Psoas muscle (tissue), 8 donors: ENCODE data around the gene MARCHF3. TPM values are rescaled to one million over a fixed set of nuclear protein-coding genes. Genes with fewer than 3 reads are reported as not detected.

Experiments used
- ATAC-seq, 4 donors: fragments of 200-7000 bp; cut with Tn5 transposase; one replicate each; pipeline ENCODE4 v1.9.1; 2020; ENCODE audit warnings: moderate library complexity in 3 of 4, mild to moderate bottlenecking in 2 of 4
- DNase-seq, 2 donors: peaks; one replicate each; pipeline ENCODE4 v3.0.0-alpha.2; 2020
- H3K27ac ChIP-seq: fragments of 200-600 bp; one replicate; pipeline ENCODE4 v1.8.0; 2022
- H3K27me3 ChIP-seq, 3 donors: fragments of 200-600 bp in 1 of 3; one replicate each; pipeline versions ENCODE4 v1.6.1 to v1.8.0; 2013 to 2022; ENCODE audit warnings: low read length in 2 of 3, mild to moderate bottlenecking in 2 of 3, moderate library complexity in 1 of 3; ENCODE audit not compliant: insufficient read depth in 3 of 3
- H3K36me3 ChIP-seq, 2 donors: fragments of 200-600 bp in 1 of 2; one replicate each; pipeline versions ENCODE4 v1.6.1 to v1.8.0; 2013 to 2022; ENCODE audit warnings: low read depth in 1 of 2, mild to moderate bottlenecking in 1 of 2, moderate library complexity in 1 of 2; ENCODE audit not compliant: insufficient read depth in 1 of 2
- H3K4me1 ChIP-seq: fragments of 200-600 bp; one replicate; pipeline ENCODE4 v1.8.0; 2022
- H3K4me3 ChIP-seq: fragments of 200-600 bp; one replicate; pipeline ENCODE4 v1.8.0; 2022; ENCODE audit warnings: mild to moderate bottlenecking
- H3K9me3 ChIP-seq: fragments of 200-600 bp; one replicate; pipeline ENCODE4 v1.8.0; 2022
- CTCF ChIP-seq: fragments of 200-600 bp; IDR thresholded peaks from one replicate; pipeline ENCODE4 v1.8.0; 2022; ENCODE audit warnings: antibody characterized with exemption
- WGBS, 3 donors: extraction: QIAGEN DNeasy Blood & Tissue Kit; methylation state at CpG; one replicate each; pipeline versions ENCODE4 v1.1.6 to v1.1.7; 2013; 5-methylcytosine and 5-hydroxymethylcytosine counted together
- intact Hi-C, 2 donors: fragments of 100-400 bp; cut with DNase I; formaldehyde crosslinking; loops; one replicate each; pipeline versions ENCODE4 v1.11.0 to v1.14.2; 2022
- polyA plus RNA-seq, 3 donors: library from polyadenylated mRNA; stranded (reverse); fragments of 200-250 nt; gene quantifications; one replicate each; pipeline ENCODE4 v1.2.3, GENCODE V29; 2013
- total RNA-seq, 4 donors: library from RNA; stranded (reverse); fragmentation: NEBNext Ultra II Directional in 2 of 4; extraction: Animal tissue kit (Norgen Biotek cat#: 25700) in 2 of 4; gene quantifications; one replicate each; pipeline versions ENCODE4 v1.2.1 to v1.2.4, GENCODE V29; 2021 to 2023
- donor health status: healthy with polysubstance abuse.
- donor health status: DM: no; HTN: no; CAD: no; lungs with moderate emphysema.
- donor health status: Bipolar disorder and iron deficiency.
- donor health status: healthy.
- donor health status: DM: yes; HTN: yes; CAD: no.
- donor health status: DM: no; HTN: no; CAD: no.
- donor health status: DM: no; HTN: no; CAD: no.
- donor health status: DM: yes; HTN: yes; CAD: no.

MARCHF3 gene
- total and polyA plus RNA-seq, 7 donors: 6.0 to 22.0 (median 12.0) TPM

GRCh38 chr5:126830061-126830460 lies 200.3 kb downstream of the MARCHF3 start:
- ATAC-seq: no peak
- Histone ChIP-seq H3K9me3 (no peaks in the 10 kb centered on the region), H3K4me3 (no peak overlapping the region), H3K36me3 (peaks cover 0 to 9% of the 10 kb centered on the region in 2 donors), H3K27me3 (no peaks in the 10 kb centered on the region), H3K4me1 (no peaks in the 10 kb centered on the region), H3K27ac (no peak overlapping the region)
- intact Hi-C loops: loop anchor here (10.0 kb wide), 1 partner anchor 485 kb away; no protein-coding TSS in a partner anchor
- 80 to 91% (median 90%) methylated on average over 5 of the region's 5 CpGs for WGBS, 3 donors
- no peak for TF ChIP-seq CTCF
- DNase-seq: no peak

DNA sequence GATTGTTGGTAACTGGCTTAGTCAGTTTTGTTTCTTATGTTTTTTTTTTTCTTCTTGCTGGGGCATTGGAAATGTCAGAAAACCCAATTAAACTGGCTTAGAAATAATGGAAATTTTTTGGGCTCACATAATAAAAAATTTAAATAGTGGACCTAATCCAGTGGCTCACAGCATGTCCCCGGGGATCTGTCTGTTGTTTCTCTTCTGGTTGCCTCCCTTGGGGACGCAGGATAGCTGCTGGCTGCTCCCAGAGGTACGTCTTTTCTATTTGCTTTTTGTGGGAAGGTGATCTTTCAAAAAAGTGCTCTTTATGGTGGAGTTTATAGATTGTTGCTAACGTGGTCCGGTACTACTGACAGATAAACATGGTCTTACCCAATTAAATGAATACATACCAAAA lies 201.3 kb downstream of the MARCHF3 start:
- Histone ChIP-seq H3K9me3 (no peaks in the 10 kb centered on the region), H3K4me1 (no peaks in the 10 kb centered on the region), H3K27ac (no peak overlapping the region), H3K4me3 (no peak overlapping the region), H3K27me3 (no peaks in the 10 kb centered on the region), H3K36me3 (peaks cover 0 to 9% of the 10 kb centered on the region in 2 donors)
- no peak for ATAC-seq
- TF ChIP-seq CTCF: no peak
- intact Hi-C loops: no loop called here
- no peak for DNase-seq
- whole genome bisulfite sequencing, 3 donors: 92 to 97% (median 93%) methylated on average over 5 of the region's 5 CpGs

GRCh38 chr5:126826619-126827215 lies 203.6 kb downstream of the MARCHF3 start:
- Histone ChIP-seq H3K27ac (no peak overlapping the region), H3K4me1 (no peaks in the 10 kb centered on the region), H3K27me3 (no peaks in the 10 kb centered on the region), H3K9me3 (no peaks in the 10 kb centered on the region), H3K36me3 (peaks cover 0 to 9% of the 10 kb centered on the region in 2 donors), H3K4me3 (no peak overlapping the region)
- TF ChIP-seq CTCF: no peak
- WGBS, 3 donors: 65 to 85% (median 81%) methylated on average over 3 of the region's 3 CpGs
- ATAC-seq (no peak), DNase-seq (no peak)
- intact Hi-C loops: no loop called here

DNA sequence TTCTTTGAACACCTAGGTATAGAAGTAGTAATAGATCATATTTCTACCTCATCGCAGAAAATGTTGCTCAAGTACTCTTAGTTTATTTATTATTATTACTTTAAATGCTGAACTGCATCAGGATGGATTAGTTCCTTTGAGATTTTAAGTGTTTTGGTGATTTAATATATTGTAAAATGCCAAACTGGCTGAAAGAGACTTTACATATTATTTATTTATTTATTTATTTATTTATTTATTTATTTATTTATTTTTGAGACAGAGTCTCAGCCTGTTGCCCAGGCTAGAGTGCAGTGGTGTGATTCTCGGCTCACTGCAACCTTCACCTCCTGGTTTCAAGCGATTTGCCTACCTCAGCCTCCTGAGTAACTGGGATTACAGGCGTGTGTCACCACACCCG lies 211.1 kb downstream of the MARCHF3 start:
- Histone ChIP-seq H3K36me3 (peaks cover 0 to 5% of the 10 kb centered on the region in 2 donors), H3K27me3 (no peaks in the 10 kb centered on the region), H3K9me3 (no peaks in the 10 kb centered on the region), H3K27ac (no peak overlapping the region), H3K4me1 (no peaks in the 10 kb centered on the region), H3K4me3 (no peak overlapping the region)
- TF ChIP-seq CTCF: no peak
- ATAC-seq (no peak), DNase-seq (no peak)
- intact Hi-C loops: no loop called here
- WGBS, 3 donors: 99 to 100% (median 100%) methylated on average over 5 of the region's 5 CpGs

DNA sequence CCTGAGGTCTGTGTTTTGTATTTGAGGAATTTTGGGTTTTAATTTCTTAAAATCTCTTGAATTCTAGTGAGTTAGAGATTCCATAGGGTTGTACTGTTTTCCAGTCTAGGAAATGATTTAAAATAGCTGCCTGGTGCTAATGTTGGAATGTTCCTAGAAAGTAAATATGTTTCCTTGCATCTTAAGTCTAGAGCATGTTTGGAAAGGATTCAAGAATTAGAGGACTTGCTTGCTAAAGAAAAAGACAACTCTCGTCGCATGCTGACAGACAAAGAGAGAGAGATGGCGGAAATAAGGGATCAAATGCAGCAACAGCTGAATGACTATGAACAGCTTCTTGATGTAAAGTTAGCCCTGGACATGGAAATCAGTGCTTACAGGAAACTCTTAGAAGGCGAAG lies 211.6 kb downstream of the MARCHF3 start:
- no peak overlapping the region for H3K27ac ChIP-seq
- H3K36me3 ChIP-seq: peaks cover 0 to 5% of the 10 kb centered on the region in 2 donors
- no peaks in the 10 kb centered on the region for H3K9me3 ChIP-seq
- 90 to 94% (median 93%) methylated on average over 4 of the region's 4 CpGs for WGBS, 3 donors
- H3K4me1 ChIP-seq: no peaks in the 10 kb centered on the region
- ATAC-seq (no peak), DNase-seq (no peak)
- H3K4me3 ChIP-seq: no peak overlapping the region
- H3K27me3 ChIP-seq: no peaks in the 10 kb centered on the region
- TF ChIP-seq CTCF: no peak
- intact Hi-C loops: no loop called here
